Endothelial cell of umbilical vein (primary cell): ENCODE measurements around the gene FNDC1. TPM values are rescaled to one million over a fixed set of nuclear protein-coding genes. Genes with fewer than 3 reads are reported as not detected.
"Not testable (repeated sequence)": the region's sequence is repeated elsewhere in the genome, so short reads cannot be mapped to it uniquely, and the experiment has no call there.

ENCODE experiments used
- BruUV-seq: library from RNA; stranded (reverse); fragments of 400-500 nt; replicated peaks from 2 replicates; lab custom pipeline; 2021; lab: Mats Ljungman, UMichigan
- CTCF ChIA-PET: fragments of 300-600, 350-600 bp; sonication (Branson Sonifier 250); formaldehyde crosslinking; loops from one replicate; lab custom pipeline; 2021; ENCODE audit warnings: antibody characterized with exemption, inconsistent platforms; lab: Charles Lee
- POLR2A ChIA-PET: fragments of 300-600, 350-600 bp; sonication (Branson Sonifier 250); formaldehyde crosslinking; loops from one replicate; lab custom pipeline; 2021; ENCODE audit warnings: antibody characterized with exemption, inconsistent platforms; lab: Charles Lee
- DNase-seq: peaks from one replicate; pipeline ENCODE4 v3.0.0-alpha.2; 2011; ENCODE audit warnings: low read depth, low spot score
- FAIRE-seq: peaks from 2 replicates; lab custom pipeline; 2011; peaks lifted over from hg19 to GRCh38; lab: Jason Lieb, UNC
- H2AFZ ChIP-seq: 2 replicates; pipeline ENCODE4 v1.6.0; 2012; ENCODE audit warnings: low read depth, low read length, control low read depth, inconsistent platforms
- H3K27ac ChIP-seq: 2 replicates; pipeline ENCODE4 v1.5.1; 2011; ENCODE audit warnings: low read depth, mild to moderate bottlenecking, control low read depth, low read length, moderate library complexity; ENCODE audit not compliant: insufficient read depth
- H3K27me3 ChIP-seq, 2 experiments: 2 replicates each; pipeline versions ENCODE4 v1.6.0 to v1.6.1; 2011; ENCODE audit warnings: low read length in 2 of 2, mixed read lengths in 1 of 2; ENCODE audit not compliant: control insufficient read depth in 2 of 2, insufficient read depth in 2 of 2
- H3K36me3 ChIP-seq, 2 experiments: 2 replicates in 1 of 2; 3 replicates in 1 of 2; pipeline ENCODE4 v1.5.1; 2011; ENCODE audit warnings: low read length in 2 of 2, mild to moderate bottlenecking in 1 of 2, moderate library complexity in 1 of 2; ENCODE audit not compliant: control insufficient read depth in 2 of 2, insufficient read depth in 2 of 2; ENCODE audit errors: extremely low read depth in 1 of 2
- H3K4me1 ChIP-seq: 3 replicates; pipeline ENCODE4 v1.5.1; 2011; ENCODE audit warnings: mild to moderate bottlenecking, low read length; ENCODE audit not compliant: control insufficient read depth, insufficient read depth; ENCODE audit errors: extremely low read depth
- H3K4me2 ChIP-seq: 2 replicates; pipeline ENCODE4 v1.6.1; 2011; ENCODE audit warnings: low read length, control low read depth, mixed read lengths; ENCODE audit not compliant: insufficient read depth
- H3K4me3 ChIP-seq, 3 experiments: fragments of 200-600 bp in 1 of 3; sonication (generic), shearing (Covaris generic) in 1 of 3; replicated peaks in 1 of 3; 2 replicates each; pipeline ENCODE4 v1.5.1; 2011 to 2016; ENCODE audit warnings: control low read depth in 3 of 3, low read length in 3 of 3, mild to moderate bottlenecking in 2 of 3, inconsistent platforms in 1 of 3, low read depth in 1 of 3, moderate library complexity in 1 of 3; ENCODE audit not compliant: insufficient read depth in 1 of 3
- H3K79me2 ChIP-seq: 2 replicates; pipeline ENCODE4 v1.6.0; 2012; ENCODE audit warnings: low read length, inconsistent platforms; ENCODE audit not compliant: control insufficient read depth, insufficient read depth
- H3K9ac ChIP-seq: replicated peaks from 2 replicates; pipeline ENCODE3; 2011; ENCODE audit warnings: low read length, control low read depth; ENCODE audit not compliant: insufficient read depth; ENCODE audit errors: extremely low read depth
- H3K9me1 ChIP-seq: replicated peaks from 3 replicates; pipeline ENCODE4 v1.6.0; 2011; ENCODE audit warnings: mild to moderate bottlenecking, low read length; ENCODE audit not compliant: control insufficient read depth, insufficient read depth; ENCODE audit errors: extremely low read depth
- H3K9me3 ChIP-seq: replicated peaks from 2 replicates; pipeline ENCODE4 v1.5.1; 2012; ENCODE audit warnings: low read length, inconsistent platforms; ENCODE audit not compliant: control insufficient read depth, insufficient read depth
- H4K20me1 ChIP-seq: replicated peaks from 2 replicates; pipeline ENCODE3; 2011; ENCODE audit warnings: mild to moderate bottlenecking, low read length; ENCODE audit not compliant: control insufficient read depth, insufficient read depth; ENCODE audit errors: extremely low read depth
- EZH2 ChIP-seq: IDR thresholded peaks from 2 replicates; pipeline ENCODE4 v1.6.1; 2012; ENCODE audit warnings: borderline replicate concordance, low read depth, mild to moderate bottlenecking, moderate library complexity, low read length, inconsistent platforms; ENCODE audit not compliant: severe bottlenecking
- FOS ChIP-seq: IDR thresholded peaks from 2 replicates; pipeline ENCODE4 v1.6.1; 2011; ENCODE audit warnings: mild to moderate bottlenecking, low read length, moderate library complexity, borderline replicate concordance; ENCODE audit not compliant: insufficient read depth
- GATA2 ChIP-seq: IDR thresholded peaks from 2 replicates; pipeline ENCODE4 v1.7.0; 2011; ENCODE audit warnings: low read depth, mild to moderate bottlenecking, moderate library complexity, mixed read lengths, low read length; ENCODE audit not compliant: insufficient read length, insufficient read depth
- JUN ChIP-seq: IDR thresholded peaks from 2 replicates; pipeline ENCODE4 v1.6.1; 2011; ENCODE audit warnings: borderline replicate concordance, low read depth; ENCODE audit not compliant: insufficient read length, insufficient read depth
- MYC ChIP-seq: IDR thresholded peaks from one replicate; pipeline ENCODE4 v1.6.1; 2011; ENCODE audit warnings: mild to moderate bottlenecking, low read depth, low read length
- POLR2A ChIP-seq: IDR thresholded peaks from 2 replicates; pipeline ENCODE4 v1.6.1; 2012; ENCODE audit warnings: low read depth, mild to moderate bottlenecking, control low read depth, low read length
- POLR2AphosphoS5 ChIP-seq: IDR thresholded peaks from 2 replicates; pipeline ENCODE4 v1.6.1; 2012; ENCODE audit warnings: low read depth, mild to moderate bottlenecking, control low read depth, low read length, moderate library complexity; ENCODE audit not compliant: insufficient read depth
- dilution Hi-C: fragments of 300-500 bp; cut with MboI; formaldehyde crosslinking; loops from one replicate; pipeline ENCODE4 v1.15.0; 2019; ENCODE audit warnings: low sequenced_read_pairs; ENCODE audit not compliant: extremely low pct_ligation_motif_present
- intact Hi-C: fragments of 100-400 bp; cut with micrococcal nuclease; formaldehyde crosslinking; loops from one replicate; pipeline ENCODE4 v1.10.0; 2022
- polyA plus RNA-seq, 4 experiments: library from polyadenylated mRNA; depleted of rRNA in 3 of 4; stranded (reverse) in 3 of 4; unstranded in 1 of 4; fragments of >200 nt; gene quantifications; 2 replicates each; pipeline versions ENCODE4 v1.2.1 to v1.2.3, GENCODE V29; 2011 to 2012; ENCODE audit warnings: missing spikeins in 1 of 4
- total RNA-seq: library from RNA; stranded (reverse); gene quantifications from 2 replicates; pipeline ENCODE4 v1.2.3, GENCODE V29; 2021
- TF ChIP-seq, protein P1 (sequence below): IDR thresholded peaks from 2 replicates; pipeline ENCODE4 v1.6.1; 2011; ENCODE audit not compliant: insufficient read depth, insufficient read length
- TF ChIP-seq, protein P2 (sequence below), 2 donors: IDR thresholded peaks; 1 replicate in 1 of 2; 2 replicates in 1 of 2; pipeline ENCODE4 v1.5.1; 2011; ENCODE audit warnings: low read length in 2 of 2, mild to moderate bottlenecking in 2 of 2, moderate library complexity in 2 of 2, control low read depth in 1 of 2, inconsistent platforms in 1 of 2, low read depth in 1 of 2; ENCODE audit not compliant: insufficient read depth in 1 of 2; ENCODE audit errors: extremely low read depth in 1 of 2

FNDC1 gene
- total and polyA plus RNA-seq, 2 donors (not counting 3 experiments of a cell fraction or from before 2014, with no cell fraction given) = 0.04 TPM; not detected in 1

- ChIA-PET CTCF (interaction anchor here (2.3 to 2.6 kb wide), 3 partner anchors 12 to 14 kb away, joined by 6 to 9 read pairs (median 6); no protein-coding TSS in a partner anchor), POLR2A (no interaction called here)
- H3K27me3 ChIP-seq = peaks cover 0 to 5% of the 10 kb centered on the region in 2 experiments
- no TSS peak for BruUV-seq
- H3K36me3 ChIP-seq = no peaks in the 10 kb centered on the region
- DNase-seq = no peak
- TF ChIP-seq FOS (no peak), GATA2 (no peak), JUN (no peak), POLR2AphosphoS5 (no peak), POLR2A (no peak), MYC (no peak), EZH2 (no peak)
- TF ChIP-seq, protein P1, sequence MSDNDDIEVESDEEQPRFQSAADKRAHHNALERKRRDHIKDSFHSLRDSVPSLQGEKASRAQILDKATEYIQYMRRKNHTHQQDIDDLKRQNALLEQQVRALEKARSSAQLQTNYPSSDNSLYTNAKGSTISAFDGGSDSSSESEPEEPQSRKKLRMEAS = no peak
- TF ChIP-seq, protein P2, sequence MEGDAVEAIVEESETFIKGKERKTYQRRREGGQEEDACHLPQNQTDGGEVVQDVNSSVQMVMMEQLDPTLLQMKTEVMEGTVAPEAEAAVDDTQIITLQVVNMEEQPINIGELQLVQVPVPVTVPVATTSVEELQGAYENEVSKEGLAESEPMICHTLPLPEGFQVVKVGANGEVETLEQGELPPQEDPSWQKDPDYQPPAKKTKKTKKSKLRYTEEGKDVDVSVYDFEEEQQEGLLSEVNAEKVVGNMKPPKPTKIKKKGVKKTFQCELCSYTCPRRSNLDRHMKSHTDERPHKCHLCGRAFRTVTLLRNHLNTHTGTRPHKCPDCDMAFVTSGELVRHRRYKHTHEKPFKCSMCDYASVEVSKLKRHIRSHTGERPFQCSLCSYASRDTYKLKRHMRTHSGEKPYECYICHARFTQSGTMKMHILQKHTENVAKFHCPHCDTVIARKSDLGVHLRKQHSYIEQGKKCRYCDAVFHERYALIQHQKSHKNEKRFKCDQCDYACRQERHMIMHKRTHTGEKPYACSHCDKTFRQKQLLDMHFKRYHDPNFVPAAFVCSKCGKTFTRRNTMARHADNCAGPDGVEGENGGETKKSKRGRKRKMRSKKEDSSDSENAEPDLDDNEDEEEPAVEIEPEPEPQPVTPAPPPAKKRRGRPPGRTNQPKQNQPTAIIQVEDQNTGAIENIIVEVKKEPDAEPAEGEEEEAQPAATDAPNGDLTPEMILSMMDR (IDR thresholded peaks at IDR 0.05; ENCODE audit: extremely low read depth in 1 of 2, insufficient read depth in 1 of 2, low read depth in 1 of 2, low read length in 2 of 2) = no peak
- no peaks in the 10 kb centered on the region for H4K20me1 ChIP-seq
- no peaks in the 10 kb centered on the region for H3K79me2 ChIP-seq
- no peak overlapping the region for H3K27ac ChIP-seq
- no peak overlapping the region for H3K4me3 ChIP-seq
- no peaks in the 10 kb centered on the region for H3K9me1 ChIP-seq
- H3K4me2 ChIP-seq = no peak overlapping the region
- intact Hi-C loops (no loop called here), dilution Hi-C loops (no loop called here)
- no peak overlapping the region for H3K9ac ChIP-seq
- no peaks in the 10 kb centered on the region for H3K9me3 ChIP-seq
- no peak for FAIRE-seq
- H2AFZ ChIP-seq = no peak overlapping the region
- no peaks in the 10 kb centered on the region for H3K4me1 ChIP-seq
These were observed 46.7 kb upstream of the FNDC1 start for GRCh38 chr6:159122453-159122852.

- BruUV-seq, H3K4me1 ChIP-seq, FAIRE-seq, H2AFZ ChIP-seq, H3K79me2 ChIP-seq, H3K27ac ChIP-seq, H3K9me1 ChIP-seq, H3K9me3 ChIP-seq, H3K9ac ChIP-seq, POLR2A ChIA-PET, intact Hi-C loops, DNase-seq, H3K4me2 ChIP-seq, H4K20me1 ChIP-seq, H3K36me3 ChIP-seq, H3K4me3 ChIP-seq, dilution Hi-C loops, H3K27me3 ChIP-seq: not testable (repeated sequence)
- CTCF ChIA-PET = interaction anchor here (2.4 to 2.6 kb wide), 2 partner anchors 11 to 14 kb away, joined by 6 to 9 read pairs; no protein-coding TSS in a partner anchor
These were observed 45.4 kb upstream of the FNDC1 start for GRCh38 chr6:159123831-159124230.
